Skeletal muscle cell (primary cell): ENCODE data around the gene CDHR3.
A peak's percentile ranks its signal among the peaks of the same experiment; 100 is the strongest.

Source experiments
- DNase-seq: peaks from one replicate; pipeline ENCODE4 v3.0.0-alpha.2; 2010; ENCODE audit warnings: low read depth
- H3K4me3 ChIP-seq: 2 replicates; pipeline ENCODE4 v1.5.1; 2011; ENCODE audit warnings: low read depth, mild to moderate bottlenecking, control low read depth, low read length, moderate library complexity

Gene CDHR3

DNA sequence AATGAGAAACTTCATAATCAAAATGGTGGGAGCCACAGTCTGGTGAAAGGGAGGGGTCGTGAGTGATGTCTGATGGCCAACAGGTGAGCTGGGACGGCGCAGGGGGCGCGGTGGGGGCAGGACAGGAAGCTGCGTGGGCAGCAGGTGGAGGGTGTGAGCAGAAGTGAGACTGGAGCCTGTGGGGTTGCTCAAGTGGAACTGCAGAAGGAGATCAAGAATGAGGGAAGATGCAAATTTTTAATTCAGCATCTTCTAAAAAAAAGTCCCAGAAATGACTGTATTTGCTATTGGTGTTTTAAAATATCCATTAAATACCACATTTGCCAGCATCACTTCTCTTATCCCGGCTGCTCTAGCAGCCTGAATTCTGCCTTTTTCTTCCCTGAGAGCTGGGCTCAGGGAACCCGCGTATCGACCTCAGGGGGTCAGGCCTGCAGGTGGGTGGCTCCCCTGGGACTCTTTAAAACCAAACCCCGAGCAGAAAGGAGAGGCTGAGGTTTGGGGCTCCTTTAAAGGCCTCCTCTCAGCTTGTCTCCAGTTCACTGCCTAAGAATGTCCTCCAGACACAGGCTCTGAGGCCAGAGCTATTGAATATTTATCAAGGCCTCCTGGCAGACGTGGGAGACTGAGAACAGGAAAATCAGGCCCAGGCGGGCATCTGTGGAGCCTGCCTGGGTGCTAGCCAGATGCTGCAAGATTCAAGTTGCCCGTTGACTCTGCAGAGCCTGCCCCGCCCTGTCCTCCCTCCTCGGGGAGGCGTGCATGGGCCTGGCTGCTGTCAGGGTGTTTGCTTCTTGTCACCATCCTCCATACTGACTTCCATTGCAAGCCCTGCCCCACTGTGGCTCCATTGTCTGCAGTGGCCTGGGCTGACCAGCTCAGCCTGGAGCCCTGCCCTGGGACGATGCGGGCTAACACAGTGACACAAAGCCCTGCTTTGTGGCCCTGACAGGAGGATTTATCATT is 95.2 kb downstream of the CDHR3 start:
- DNase-seq = no peak
- no peak overlapping the region for H3K4me3 ChIP-seq

GRCh38 chr7:106058928-106059324 is 95.9 kb downstream of the CDHR3 start:
- no peak for DNase-seq
- no peak overlapping the region for H3K4me3 ChIP-seq

GRCh38 chr7:106059556-106059955 is 96.5 kb downstream of the CDHR3 start:
- no peak for DNase-seq
- H3K4me3 ChIP-seq = no peak overlapping the region

GRCh38 chr7:106060394-106060920 is 97.4 kb downstream of the CDHR3 start:
- no peak for DNase-seq
- H3K4me3 ChIP-seq = no peak overlapping the region

GRCh38 chr7:106061301-106061979 is 98.4 kb downstream of the CDHR3 start:
- no peak for DNase-seq
- H3K4me3 ChIP-seq = no peak overlapping the region

DNA sequence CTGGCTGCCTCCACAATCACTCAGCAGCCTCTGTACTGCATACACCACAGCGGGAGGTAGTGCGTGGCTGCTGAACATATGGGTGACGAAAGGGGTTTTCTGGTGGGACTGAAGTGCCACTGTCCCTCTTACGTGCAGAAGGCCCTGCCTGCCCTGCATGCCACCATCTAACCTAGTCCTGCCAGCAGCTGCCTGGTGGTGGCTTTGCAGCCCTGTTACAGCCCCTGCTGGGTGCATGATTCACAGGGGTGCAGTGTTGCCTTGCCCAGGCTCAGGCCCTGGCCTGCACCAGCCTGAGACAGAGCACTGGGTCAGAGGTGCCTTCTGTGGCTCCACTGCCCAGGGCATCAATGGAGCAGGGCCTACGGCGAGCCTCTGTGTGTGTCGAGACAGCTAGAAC is 98.9 kb downstream of the CDHR3 start:
- DNase-seq = no peak
- H3K4me3 ChIP-seq = no peak overlapping the region

DNA sequence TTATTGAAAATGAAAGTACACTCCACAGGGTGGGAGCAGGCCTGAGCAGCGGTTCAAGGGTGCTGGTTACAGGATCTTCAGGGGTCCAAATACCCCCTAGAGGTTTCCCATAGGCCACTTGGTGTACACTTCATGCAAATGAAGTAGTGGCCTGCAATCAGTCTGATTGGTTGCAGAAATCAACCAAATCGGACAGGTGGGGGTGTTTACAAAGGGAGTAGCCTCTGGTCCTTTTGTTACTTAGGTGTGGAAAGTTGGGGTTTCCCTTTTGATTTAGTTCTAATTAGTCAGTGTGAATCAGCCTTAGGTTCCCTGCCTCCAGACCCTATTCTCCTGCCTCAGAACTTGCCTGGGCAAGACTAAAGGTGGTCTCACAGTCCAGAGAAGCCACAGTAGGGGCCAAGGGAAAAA is 99.5 kb downstream of the CDHR3 start:
- no peak overlapping the region for H3K4me3 ChIP-seq
- no peak for DNase-seq

DNA sequence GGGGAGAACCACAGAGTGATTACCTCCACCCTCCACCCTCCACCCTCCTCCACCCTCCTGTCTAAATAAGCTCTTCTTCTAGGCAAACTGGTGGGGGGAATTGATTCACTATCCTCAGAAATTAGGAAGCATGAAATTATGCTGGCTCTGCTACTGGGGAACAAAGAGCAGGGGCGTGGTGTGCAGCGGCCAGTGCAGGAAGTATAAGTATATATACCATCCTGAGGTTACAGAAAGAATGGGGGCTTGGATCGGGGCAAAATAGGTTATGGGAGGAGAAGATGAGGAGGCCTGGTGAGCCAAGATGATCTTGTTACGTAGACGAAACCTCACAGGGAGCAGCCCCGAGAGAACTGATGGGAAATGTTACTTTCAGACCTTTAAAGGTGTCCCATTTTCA is 100.0 kb downstream of the CDHR3 start:
- DNase-seq = no peak
- H3K4me3 ChIP-seq = no peak overlapping the region

- H3K4me3 ChIP-seq = no peak overlapping the region
- no peak for DNase-seq
These were observed 100.6 kb downstream of the CDHR3 start for GRCh38 chr7:106063692-106064091.

DNA sequence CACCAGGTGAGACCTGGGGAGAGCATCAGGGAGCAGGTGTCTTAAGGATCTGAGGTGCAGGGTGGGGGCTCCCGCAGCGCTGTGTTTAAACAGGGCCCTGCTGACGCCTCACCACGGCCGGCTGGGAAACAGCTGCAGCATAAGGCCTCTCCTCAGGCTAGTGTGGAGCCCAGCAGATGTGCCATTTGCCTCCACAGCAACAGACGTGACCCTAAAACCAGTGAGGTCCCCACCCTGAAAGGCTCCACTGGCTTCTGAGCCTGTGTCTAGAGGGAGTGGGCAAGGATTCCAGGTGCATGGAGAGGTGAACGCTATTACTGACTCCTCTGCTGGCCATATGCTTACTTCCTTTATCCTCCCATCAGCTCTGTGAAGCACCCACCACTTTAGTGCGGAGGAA is 101.3 kb downstream of the CDHR3 start:
- H3K4me3 ChIP-seq = no peak overlapping the region
- no peak for DNase-seq

DNA sequence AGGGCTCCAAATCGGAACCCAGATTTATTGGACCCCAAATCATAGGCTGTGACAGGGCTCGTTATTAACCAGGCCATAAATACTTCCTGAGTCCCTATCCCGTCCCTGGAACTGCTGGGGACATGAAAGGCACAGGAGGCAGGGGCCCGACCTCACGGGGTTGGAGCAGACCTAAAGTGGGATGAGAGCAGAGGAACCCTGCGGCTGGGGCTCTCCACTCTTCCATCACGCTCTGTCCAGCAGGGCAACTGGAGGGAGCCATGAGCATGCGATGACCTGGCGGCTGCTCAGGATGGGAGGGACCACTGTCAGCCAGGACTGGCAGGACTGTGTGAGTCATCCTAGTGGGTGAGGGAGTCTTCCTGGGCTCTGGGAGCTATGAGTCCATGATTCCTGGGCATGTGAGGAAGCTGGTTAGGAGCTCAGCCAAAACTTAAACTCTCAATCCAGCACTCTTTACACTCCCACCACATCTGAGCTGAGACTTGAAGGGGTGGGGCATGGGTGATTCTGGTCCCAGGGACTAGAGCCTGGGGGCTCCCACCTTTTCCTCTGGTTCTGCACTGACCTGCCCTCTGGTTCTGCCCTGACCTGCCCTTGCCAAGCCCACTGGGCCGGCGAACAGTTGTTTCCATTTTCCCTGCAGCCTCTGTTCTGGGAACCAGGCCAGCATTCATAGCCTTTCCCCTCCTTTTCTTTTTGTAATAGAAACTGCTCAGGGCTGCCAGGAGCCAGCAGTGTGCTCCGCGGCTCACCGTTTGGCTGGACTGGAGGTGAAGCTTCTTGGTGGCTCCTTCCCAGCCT is 101.9 kb downstream of the CDHR3 start:
- H3K4me3 ChIP-seq = peak overlapping the region; percentile 30
- peak; percentile 90 for DNase-seq

DNA sequence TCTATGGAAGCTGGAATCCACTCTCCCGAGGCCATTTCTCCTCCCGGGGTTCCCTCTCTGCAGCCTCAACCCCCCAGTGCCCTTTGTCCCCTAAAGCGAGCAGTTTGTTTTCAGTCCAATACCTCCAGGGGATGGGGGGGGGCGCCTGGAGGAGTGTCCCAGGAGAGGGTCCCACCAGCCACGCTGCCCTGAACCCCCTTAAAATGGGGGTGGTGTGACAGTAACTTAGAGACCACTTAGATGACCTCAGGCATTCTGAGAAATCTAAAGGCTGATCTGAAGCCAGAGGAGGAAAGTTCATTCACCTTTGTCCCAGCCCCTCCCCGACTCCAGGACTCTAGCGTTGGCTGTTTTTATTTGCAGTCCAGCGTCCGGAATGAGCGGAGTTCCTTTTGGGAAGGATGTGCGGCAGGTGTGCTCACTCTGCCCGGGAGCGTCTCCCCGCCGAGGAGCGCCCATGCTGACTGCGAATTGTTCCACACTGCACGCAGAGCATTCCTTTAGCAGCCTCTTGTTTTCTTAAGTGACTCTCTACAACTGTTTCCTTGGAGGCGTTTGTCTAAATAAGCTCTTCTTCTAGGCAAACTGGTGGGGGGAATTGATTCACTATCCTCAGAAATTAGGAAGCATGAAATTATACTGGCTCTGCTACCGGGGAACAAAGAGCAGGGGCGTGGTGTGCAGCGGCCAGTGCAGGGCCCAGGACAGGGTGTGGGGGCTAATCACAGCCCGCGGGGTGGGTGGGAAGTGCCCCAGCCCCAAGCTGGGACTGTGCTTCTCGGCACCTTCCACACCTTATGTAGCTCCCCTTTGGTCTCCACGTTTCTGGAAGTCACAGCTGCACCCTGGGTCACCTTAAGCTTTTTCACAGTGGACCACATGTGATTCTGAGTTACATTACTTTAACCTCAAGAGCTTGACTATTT is 102.8 kb downstream of the CDHR3 start:
- peak overlapping the region; percentile 30 for H3K4me3 ChIP-seq
- no peak for DNase-seq

DNA sequence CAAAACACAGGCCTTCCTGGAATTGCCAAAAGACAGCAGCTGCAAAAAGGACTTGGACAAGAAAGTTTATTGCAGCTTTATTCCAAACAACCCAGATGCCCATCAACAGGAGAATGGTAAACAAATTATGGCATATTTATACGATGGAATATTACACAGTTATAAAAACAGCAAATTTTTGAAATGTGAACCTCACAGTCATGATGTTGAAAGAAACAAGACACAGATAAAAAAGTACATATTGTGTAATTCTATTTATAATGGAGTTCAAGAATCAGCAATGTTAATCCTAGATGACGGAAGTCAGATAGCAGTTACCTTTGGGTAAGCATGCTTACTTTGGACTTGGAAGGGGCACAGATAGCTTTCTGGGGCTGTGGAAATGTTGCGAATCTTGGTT is 104.6 kb downstream of the CDHR3 start:
- no peak for DNase-seq
- no peak overlapping the region for H3K4me3 ChIP-seq

DNA sequence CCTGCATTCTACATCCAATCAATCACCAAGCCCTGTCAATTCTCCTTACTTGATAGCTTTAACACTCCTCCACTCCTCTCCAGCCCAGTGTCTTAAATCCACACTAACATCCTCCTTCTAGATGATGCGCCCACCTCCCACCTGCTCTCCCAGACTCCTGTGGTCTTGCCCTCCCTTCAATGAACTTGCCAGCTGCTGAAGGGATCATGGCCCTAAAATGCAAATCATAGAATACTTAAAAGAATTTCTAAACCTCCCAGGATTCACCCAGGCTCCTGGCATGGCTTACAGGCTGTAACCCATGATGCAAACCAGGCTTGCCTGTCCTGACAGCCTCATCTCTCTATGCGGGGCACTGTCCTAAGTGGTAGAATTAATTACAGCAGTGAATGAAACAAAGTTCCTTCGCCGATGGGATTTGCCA is 105.5 kb downstream of the CDHR3 start:
- no peak overlapping the region for H3K4me3 ChIP-seq
- no peak for DNase-seq

- no peak for DNase-seq
These were observed 105.9 kb downstream of the CDHR3 start for GRCh38 chr7:106068986-106069385.

DNA sequence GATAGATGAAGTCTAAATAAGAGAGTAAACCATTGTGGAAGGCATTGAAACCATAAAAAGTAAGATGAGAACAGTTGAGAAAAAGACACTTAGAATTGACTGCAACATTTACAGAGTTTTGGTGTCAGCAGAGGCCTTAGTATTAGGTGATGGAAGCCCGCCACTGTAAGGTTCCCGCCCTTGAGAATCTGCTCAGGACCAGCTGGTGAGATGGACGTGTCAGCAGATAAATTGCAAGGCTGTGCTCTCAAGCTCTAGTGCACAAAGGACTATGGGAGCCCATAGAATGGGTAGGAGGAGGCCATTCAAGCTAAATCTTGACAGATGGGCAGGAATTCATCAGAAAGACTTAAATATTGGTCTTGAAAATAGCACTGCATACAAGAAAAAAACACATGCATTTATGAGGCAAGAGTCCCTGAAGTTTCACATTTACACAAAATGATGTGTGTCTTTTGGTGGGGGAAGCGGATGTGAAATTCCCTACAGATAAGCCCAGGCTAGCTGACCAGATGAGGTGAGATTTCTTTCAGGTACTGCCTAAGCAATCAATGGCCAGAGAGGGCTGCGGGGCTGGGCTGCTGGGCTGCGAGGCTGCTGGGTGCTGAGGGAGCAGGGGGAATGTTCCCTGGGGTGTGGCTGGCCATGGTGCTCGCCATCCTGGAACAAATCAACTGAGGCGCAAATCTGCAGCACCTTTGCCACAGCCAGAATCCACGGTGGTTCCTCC is 106.6 kb downstream of the CDHR3 start:
- DNase-seq = no peak
- H3K4me3 ChIP-seq = no peak overlapping the region

More at GRCh38 chr7:106068986-106069385, 105.9 kb downstream of the CDHR3 start:
- H3K4me3 ChIP-seq = no peak overlapping the region

DNA sequence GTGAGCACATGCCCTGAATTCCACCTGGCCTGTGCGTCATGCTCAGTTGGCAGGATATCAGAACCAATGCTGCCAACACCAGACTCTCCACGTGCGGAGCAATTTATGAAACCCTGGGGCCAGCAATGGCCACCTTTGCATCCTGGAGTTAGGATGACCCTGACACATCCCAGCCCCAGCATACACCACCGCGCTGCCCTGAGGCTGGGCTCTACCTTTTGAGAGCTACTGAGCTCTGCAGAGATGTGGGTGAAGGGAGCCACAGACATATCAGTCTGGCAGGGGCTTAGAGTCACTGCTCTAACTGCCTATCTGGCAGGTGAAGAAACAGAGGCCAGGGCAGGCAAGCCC is 107.1 kb downstream of the CDHR3 start:
- no peak for DNase-seq
- no peak overlapping the region for H3K4me3 ChIP-seq

DNA sequence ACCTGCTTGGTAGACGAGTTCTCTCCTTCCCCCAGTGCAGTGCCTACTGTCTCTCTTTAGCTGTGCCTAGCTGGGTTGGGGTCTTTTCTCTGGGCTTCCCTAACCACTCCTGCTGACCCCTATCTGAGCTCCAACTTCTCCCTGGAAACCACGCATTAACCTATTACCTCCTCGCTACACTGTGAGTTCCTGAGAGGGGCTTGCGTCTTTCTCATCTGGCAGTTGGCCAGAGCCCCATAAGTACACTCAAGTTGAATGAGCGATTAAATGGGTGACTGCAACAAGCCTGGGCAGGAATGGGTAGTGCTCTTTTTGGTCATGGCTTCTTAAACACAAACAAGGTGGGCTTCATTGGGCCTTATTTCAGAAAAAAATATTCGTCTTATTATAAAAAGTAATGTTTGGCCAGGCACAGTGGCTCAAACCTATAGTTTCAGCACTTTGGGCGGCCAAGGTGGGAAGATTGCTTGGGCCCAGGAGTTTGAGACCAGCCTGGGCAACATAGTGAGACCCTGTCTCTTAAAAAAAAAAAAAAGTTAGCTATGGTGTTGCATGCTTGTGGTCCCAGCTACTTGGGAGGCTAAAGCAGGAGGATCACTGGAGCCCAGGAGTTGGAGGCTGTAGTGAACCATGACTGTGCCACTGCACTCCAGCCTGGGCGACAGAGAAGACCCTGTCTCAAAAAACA is 107.6 kb downstream of the CDHR3 start:
- H3K4me3 ChIP-seq = no peak overlapping the region
- DNase-seq = no peak
